Fibroblast of skin of scalp (primary cell): ENCODE data around the gene TNFAIP6. TPM values are rescaled to one million over a fixed set of nuclear protein-coding genes. Genes with fewer than 3 reads are reported as not detected.
"Not testable (repeated sequence)": the region's sequence is repeated elsewhere in the genome, so short reads cannot be mapped to it uniquely, and the experiment has no call there.

Source experiments
- DNase-seq: peaks from one replicate; pipeline ENCODE4 v3.0.0-alpha.2; 2013
- polyA plus RNA-seq, 2 experiments: library from polyadenylated mRNA; unstranded; fragments of 120-200 nt; gene quantifications; one replicate each; pipeline ENCODE4 v1.2.1, GENCODE V29; 2013; ENCODE audit not compliant: insufficient read length in 2 of 2

TNFAIP6 gene
- polyA plus RNA-seq (2013, experiment 1 of 2; ENCODE audit: insufficient read length) = 6.6 TPM
- polyA plus RNA-seq (2013, experiment 2 of 2; ENCODE audit: insufficient read length) = 9.2 TPM

- DNase-seq = peak; percentile 93
These were observed at the start of gene TNFAIP6 for GRCh38 chr2:151357359-151357758. TSS of gene TNFAIP6 (plus strand) at chr2:151357592. CDS start at chr2:151357667, 75 bp downstream.

GRCh38 chr2:151310313-151310712 is 47.1 kb upstream of the TNFAIP6 start:
- DNase-seq = not testable (repeated sequence)

GRCh38 chr2:151312440-151312839 is 45.0 kb upstream of the TNFAIP6 start:
- not testable (repeated sequence) for DNase-seq

- peak; percentile 78 for DNase-seq
These were observed 42.0 kb upstream of the TNFAIP6 start for GRCh38 chr2:151315381-151315903.

GRCh38 chr2:151325581-151326095 is 31.8 kb upstream of the TNFAIP6 start:
- DNase-seq = no peak

- DNase-seq = no peak
These were observed 30.8 kb upstream of the TNFAIP6 start for GRCh38 chr2:151326554-151326953.

GRCh38 chr2:151329998-151330397 is 27.4 kb upstream of the TNFAIP6 start:
- no peak for DNase-seq

- DNase-seq = no peak
These were observed 24.3 kb upstream of the TNFAIP6 start for GRCh38 chr2:151333083-151333482.

- DNase-seq = peak; percentile 94
These were observed 23.1 kb upstream of the TNFAIP6 start for GRCh38 chr2:151334082-151334815.

- DNase-seq = no peak
These were observed 20.5 kb upstream of the TNFAIP6 start for GRCh38 chr2:151336863-151337371.

GRCh38 chr2:151337643-151338042 is 19.7 kb upstream of the TNFAIP6 start:
- DNase-seq = peak; percentile 52

GRCh38 chr2:151338115-151338514 is 19.3 kb upstream of the TNFAIP6 start:
- DNase-seq = peak; percentile 22

GRCh38 chr2:151343073-151343472 is 14.3 kb upstream of the TNFAIP6 start:
- DNase-seq = no peak

- not testable (repeated sequence) for DNase-seq
These were observed 13.2 kb upstream of the TNFAIP6 start for GRCh38 chr2:151344191-151344590.

- no peak for DNase-seq
These were observed 12.5 kb upstream of the TNFAIP6 start for GRCh38 chr2:151344906-151345305.

GRCh38 chr2:151347294-151347693 is 10.1 kb upstream of the TNFAIP6 start:
- DNase-seq = no peak

- DNase-seq = no peak
These were observed 9.5 kb upstream of the TNFAIP6 start for GRCh38 chr2:151347906-151348305.

GRCh38 chr2:151350579-151351195 is 6.7 kb upstream of the TNFAIP6 start:
- DNase-seq = peak; percentile 58

GRCh38 chr2:151353995-151354394 is 3.4 kb upstream of the TNFAIP6 start:
- DNase-seq = no peak

GRCh38 chr2:151354807-151355206 is 2.6 kb upstream of the TNFAIP6 start:
- no peak for DNase-seq

GRCh38 chr2:151358166-151358970 is 976 bp downstream of the TNFAIP6 start:
- DNase-seq = no peak

GRCh38 chr2:151359768-151360461 is 2.5 kb downstream of the TNFAIP6 start:
- no peak for DNase-seq
